K562 (cell line): ENCODE results near the gene ATP6V1G2. TPM values are rescaled to one million over a fixed set of nuclear protein-coding genes. Genes with fewer than 3 reads are reported as not detected.
"Not testable (repeated sequence)": the region's sequence is repeated elsewhere in the genome, so short reads cannot be mapped to it uniquely, and the experiment has no call there.

Experiments
- ATAC-seq: fragments of 200-7000 bp; cut with Tn5 transposase; 3 replicates; pipeline ENCODE4 v1.9.1; 2020; ENCODE audit warnings: moderate library complexity
- BruUV-seq: library from RNA; stranded (reverse); fragments of 400-500 nt; replicated peaks from 2 replicates; lab custom pipeline; 2021; lab: Mats Ljungman, UMichigan
- CTCF ChIA-PET: fragments of 300-600 bp; formaldehyde crosslinking; extraction: SDS; loops from one replicate; lab custom pipeline; 2021; ENCODE audit warnings: low intra/inter-chr PET ratio; lab: Yijun Ruan, JAX
- POLR2A ChIA-PET: fragments of 300-600, 350-650 bp; sonication (Branson Sonifier 250); formaldehyde crosslinking; extraction: SDS; loops from one replicate; lab custom pipeline; 2021; ENCODE audit warnings: antibody characterized with exemption, inconsistent platforms; lab: Yijun Ruan, JAX
- DNase-seq, 4 experiments: peaks; one replicate each; pipeline versions ENCODE4 v3.0.0 to v3.0.0-alpha.2; 2011 to 2018; ENCODE audit warnings: low spot score in 3 of 4, mixed read lengths in 3 of 4; ENCODE audit errors: extremely low read depth in 1 of 4
- FAIRE-seq: peaks from 2 replicates; lab custom pipeline; 2011; peaks lifted over from hg19 to GRCh38; lab: Jason Lieb, UNC
- H2AFZ ChIP-seq: 2 replicates; pipeline ENCODE4 v1.6.0; 2011; ENCODE audit warnings: low read depth, low read length, control low read depth, inconsistent platforms
- H3K27ac ChIP-seq: fragments of 200-600 bp; 3 replicates; pipeline ENCODE4 v1.8.0; 2011; ENCODE audit warnings: low read depth, mild to moderate bottlenecking, control low read depth, inconsistent platforms, low read length, moderate library complexity, mixed read lengths; ENCODE audit errors: extremely low read depth
- H3K27me3 ChIP-seq, 2 experiments: fragments of 300-600 bp in 1 of 2; 2 replicates in 1 of 2; 3 replicates in 1 of 2; pipeline versions ENCODE4 v1.6.0 to v1.8.0; 2011; ENCODE audit warnings: inconsistent platforms in 2 of 2, low read length in 2 of 2, mild to moderate bottlenecking in 1 of 2, mixed read lengths in 1 of 2, moderate library complexity in 1 of 2; ENCODE audit not compliant: control insufficient read depth in 2 of 2, insufficient read depth in 2 of 2
- H3K36me3 ChIP-seq: fragments of 300-600 bp; 3 replicates; pipeline ENCODE4 v1.8.0; 2011; ENCODE audit warnings: mild to moderate bottlenecking, low read length, inconsistent platforms; ENCODE audit not compliant: control insufficient read depth, insufficient read depth
- H3K4me1 ChIP-seq, 2 experiments: fragments of 200-600 bp in 1 of 2; replicated peaks in 1 of 2; 2 replicates in 1 of 2; 3 replicates in 1 of 2; pipeline versions ENCODE4 v1.5.1 to v1.8.0; 2011; ENCODE audit warnings: inconsistent platforms in 2 of 2, low read length in 2 of 2, mild to moderate bottlenecking in 1 of 2, mixed read lengths in 1 of 2, moderate library complexity in 1 of 2; ENCODE audit not compliant: control insufficient read depth in 2 of 2, insufficient read depth in 2 of 2
- H3K4me2 ChIP-seq: 2 replicates; pipeline ENCODE4 v1.6.1; 2011; ENCODE audit warnings: low read length, control low read depth, inconsistent platforms, mixed read lengths; ENCODE audit not compliant: insufficient read depth
- H3K4me3 ChIP-seq: fragments of 200-600 bp; sonication (generic), shearing (Covaris generic); 2 replicates; pipeline ENCODE4 v1.5.1; 2016; ENCODE audit warnings: control low read depth, inconsistent platforms
- H3K79me2 ChIP-seq: fragments of 200-600 bp; 3 replicates; pipeline ENCODE4 v1.8.0; 2011; ENCODE audit warnings: low read length, inconsistent platforms; ENCODE audit not compliant: control insufficient read depth, insufficient read depth
- H3K9ac ChIP-seq, 2 experiments: 2 replicates each; pipeline versions ENCODE4 v1.6.0 to v1.6.1; 2011; ENCODE audit warnings: low read depth in 2 of 2, low read length in 2 of 2, control low read depth in 1 of 2, inconsistent platforms in 1 of 2, mild to moderate bottlenecking in 1 of 2, mixed read lengths in 1 of 2; ENCODE audit not compliant: insufficient read depth in 1 of 2
- H3K9me1 ChIP-seq: one replicate; pipeline ENCODE4 v1.6.0; 2011; ENCODE audit warnings: inconsistent platforms, mild to moderate bottlenecking, low read length, moderate library complexity; ENCODE audit not compliant: control insufficient read depth, insufficient read depth
- H3K9me3 ChIP-seq: replicated peaks from 2 replicates; pipeline ENCODE4 v1.5.1; 2011; ENCODE audit warnings: low read depth, low read length, inconsistent platforms; ENCODE audit not compliant: control insufficient read depth, insufficient read depth
- H4K20me1 ChIP-seq: replicated peaks from 2 replicates; pipeline ENCODE4 v1.6.1; 2011; ENCODE audit warnings: low read length, inconsistent platforms, mixed read lengths; ENCODE audit not compliant: control insufficient read depth, insufficient read depth
- CHAMP1 ChIP-seq: fragments of 450-650 bp; IDR thresholded peaks from 2 replicates; pipeline ENCODE4 v1.6.1; 2016; ENCODE audit warnings: mild to moderate bottlenecking
- DPF2 ChIP-seq: fragments of 450-650 bp; IDR thresholded peaks from 2 replicates; pipeline ENCODE4 v1.6.1; 2016
- MAFK ChIP-seq: IDR thresholded peaks from 2 replicates; pipeline ENCODE4 v1.6.1; 2011; ENCODE audit warnings: low read length, improper control_type of control experiment
- MECOM ChIP-seq: fragments of 250-450 bp; sonication (Bioruptor Pico); IDR thresholded peaks from 2 replicates; pipeline ENCODE4 v1.8.0; 2022; ENCODE audit warnings: inconsistent platforms
- ZNF785 ChIP-seq: fragments of 250-450 bp; sonication (Bioruptor Pico); IDR thresholded peaks from 2 replicates; pipeline ENCODE4 v1.4.0; 2020; ENCODE audit warnings: mild to moderate bottlenecking
- WGBS: fragments of 100-300 bp; shearing (Covaris generic); methylation state at CpG from one replicate; pipeline ENCODE4 v1.1.6; 2016; ENCODE audit warnings: low coverage, mixed read lengths; ENCODE audit not compliant: insufficient coverage; ENCODE audit errors: missing lambda C conversion rate; 5-methylcytosine and 5-hydroxymethylcytosine counted together
- in situ Hi-C: fragments of 300-500 bp; cut with MboI; formaldehyde crosslinking; loops from 4 replicates; pipeline ENCODE4 v1.15.0; 2018; ENCODE audit warnings: inconsistent platforms, mixed read lengths
- intact Hi-C: fragments of 100-400 bp; cut with micrococcal nuclease; formaldehyde crosslinking; loops from 2 replicates; pipeline ENCODE4 v1.14.2; 2022
- polyA plus RNA-seq, 8 experiments: library from polyadenylated mRNA; depleted of rRNA in 4 of 8; stranded (reverse) in 5 of 8; unstranded in 3 of 8; fragments of >200 nt; fragmentation: Nextera tagmentation in 2 of 8; fragmentation: Illumina TruSeq in 1 of 8; extraction: Ambion mirVana in 2 of 8; extraction: Trizol in 1 of 8; gene quantifications; 2 replicates each; pipeline versions ENCODE4 v1.2.1 to v1.2.3, GENCODE V29; 2011 to 2014; ENCODE audit warnings: inconsistent platforms in 1 of 8, missing spikeins in 1 of 8
- total RNA-seq, 7 experiments: library from RNA; depleted of rRNA in 6 of 7; stranded (reverse); fragments of >200 nt in 6 of 7; fragmentation: Illumina TruSeq in 2 of 7; extraction: Trizol in 2 of 7; gene quantifications; 2 replicates each; pipeline versions ENCODE4 v1.2.1 to v1.2.3, GENCODE V29; 2011 to 2021; ENCODE audit warnings: low replicate concordance in 1 of 7

ATP6V1G2 gene
- total and polyA plus RNA-seq, 9 of the 15 experiments (the other 6 are each of a cell fraction or from before 2014, with no cell fraction given) = 0.14 to 1.5 (median 0.33) TPM

GRCh38 chr6:31502586-31502985, 43.8 kb downstream of the ATP6V1G2 start:
- Histone ChIP-seq H3K4me2 (no peak overlapping the region), H3K4me3 (no peak overlapping the region), H3K9me3 (no peaks in the 10 kb centered on the region), H3K9ac (no peak overlapping the region), H3K79me2 (peaks cover 34% of the 10 kb centered on the region), H3K27ac (no peak overlapping the region), H3K9me1 (no peaks in the 10 kb centered on the region), H4K20me1 (peaks cover 7% of the 10 kb centered on the region; the same call in 1 of the 2 replicates), H3K36me3 (peaks cover 22% of the 10 kb centered on the region; the same call in 2 of the 3 replicates), H3K27me3 (no peaks in the 10 kb centered on the region), H3K4me1 (peaks cover 10 to 21% of the 10 kb centered on the region in 2 experiments), H2AFZ (no peak overlapping the region)
- no peak for ATAC-seq
- intact Hi-C loops (no loop called here), in situ Hi-C loops (no loop called here)
- POLR2A ChIA-PET = interaction anchor here (1.4 kb wide), 1 partner anchor 15 kb away, joined by 4 read pairs; no protein-coding TSS in a partner anchor
- peak; percentile 44 for FAIRE-seq
- no TSS peak for BruUV-seq
- TF ChIP-seq DPF2 = no peak
- no peak for TF ChIP-seq MECOM (CRISPR knock-in tag)
- no peak for TF ChIP-seq MAFK
- no peak for TF ChIP-seq ZNF785 (CRISPR knock-in tag)
- TF ChIP-seq CHAMP1 = no peak
- CTCF ChIA-PET = no interaction called here
- no peak for DNase-seq

- BruUV-seq, H3K27ac ChIP-seq, H2AFZ ChIP-seq, H3K4me3 ChIP-seq, intact Hi-C loops, CTCF ChIA-PET, H3K4me2 ChIP-seq, FAIRE-seq, H3K36me3 ChIP-seq, ATAC-seq, H3K9me3 ChIP-seq, H3K9me1 ChIP-seq, H3K27me3 ChIP-seq, H4K20me1 ChIP-seq: not testable (repeated sequence)
- peak in 1 of 4 experiments; percentile 36 for DNase-seq
- in situ Hi-C loops = loop anchor here (5.0 kb wide), 1 partner anchor 33 kb away; no protein-coding TSS in a partner anchor
- Histone ChIP-seq H3K4me1 (peaks cover 27 to 33% of the 10 kb centered on the region in 2 experiments), H3K79me2 (peaks cover 42% of the 10 kb centered on the region), H3K9ac (peak overlapping the region in 1 of 2 experiments; percentile 85; a peak in 1 of 4 replicates)
- POLR2A ChIA-PET = interaction anchor here (2.5 kb wide), 1 partner anchor 41 kb away, joined by 23 read pairs; the partner anchor contains the start of gene DDX39B
- WGBS = no CpG with 5 or more reads among the region's 2 CpGs
These were observed 46.8 kb downstream of the ATP6V1G2 start for GRCh38 chr6:31499648-31500047.
